NCI-H1092 treated with DMSO at 0.1 percent for 48 hours (cell line): Measurements from ENCODE around the gene WFIKKN1.

Experiments used
- DNase-seq: peaks from one replicate; lab custom pipeline; 2025; lab: John Stamatoyannopoulos, UW

The WFIKKN1 gene

GRCh38 chr16:637081-638018, 6.6 kb downstream of the WFIKKN1 start:
- no peak for DNase-seq

DNA sequence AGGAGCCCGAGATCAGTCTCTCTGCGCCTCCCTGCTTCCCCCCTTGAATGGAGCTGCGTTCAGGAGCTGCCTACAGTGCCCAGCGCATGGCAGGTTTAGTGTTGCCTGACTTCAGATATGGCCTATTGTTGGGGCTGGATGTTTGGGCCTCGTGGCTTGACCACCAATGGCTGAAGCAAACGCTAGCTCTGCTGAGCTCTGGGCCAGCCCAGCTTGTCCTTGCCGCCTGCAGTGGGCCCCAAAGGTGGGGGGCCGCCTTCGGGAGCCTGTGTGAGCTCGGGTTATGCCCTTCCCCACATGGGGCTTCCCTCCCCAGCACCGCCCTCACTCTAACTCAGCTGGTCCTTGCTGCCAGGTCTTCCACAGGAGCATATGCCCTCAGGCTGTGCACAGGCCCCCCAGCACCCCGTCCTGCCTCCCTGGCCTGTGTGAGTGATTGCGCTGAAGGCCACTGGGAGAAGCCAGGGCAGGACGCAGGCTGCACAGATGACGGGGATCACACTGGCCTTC, 7.3 kb downstream of the WFIKKN1 start:
- DNase-seq, result no peak

- no peak for DNase-seq
These were observed 8.1 kb downstream of the WFIKKN1 start for GRCh38 chr16:638836-639235.

DNA sequence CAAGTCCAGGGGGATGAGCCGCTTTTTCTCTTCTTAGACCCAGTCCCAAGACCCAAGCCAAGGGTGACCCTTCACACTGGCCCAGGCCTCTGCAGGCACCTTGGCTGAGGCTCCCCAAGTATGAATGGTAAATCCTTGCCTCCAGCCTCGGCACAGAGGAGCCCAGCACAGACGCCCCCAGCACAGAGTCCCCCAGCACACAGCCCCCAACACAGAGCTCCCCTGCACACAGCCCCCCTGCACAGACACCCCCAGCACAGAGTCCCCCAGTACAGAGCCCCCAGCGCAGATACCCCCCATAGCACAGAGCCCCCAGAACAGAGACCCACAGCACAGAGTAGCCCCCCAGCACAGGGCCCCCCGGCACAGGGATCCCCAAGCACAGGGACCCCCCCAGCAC, 9.8 kb downstream of the WFIKKN1 start:
- no peak for DNase-seq

DNA sequence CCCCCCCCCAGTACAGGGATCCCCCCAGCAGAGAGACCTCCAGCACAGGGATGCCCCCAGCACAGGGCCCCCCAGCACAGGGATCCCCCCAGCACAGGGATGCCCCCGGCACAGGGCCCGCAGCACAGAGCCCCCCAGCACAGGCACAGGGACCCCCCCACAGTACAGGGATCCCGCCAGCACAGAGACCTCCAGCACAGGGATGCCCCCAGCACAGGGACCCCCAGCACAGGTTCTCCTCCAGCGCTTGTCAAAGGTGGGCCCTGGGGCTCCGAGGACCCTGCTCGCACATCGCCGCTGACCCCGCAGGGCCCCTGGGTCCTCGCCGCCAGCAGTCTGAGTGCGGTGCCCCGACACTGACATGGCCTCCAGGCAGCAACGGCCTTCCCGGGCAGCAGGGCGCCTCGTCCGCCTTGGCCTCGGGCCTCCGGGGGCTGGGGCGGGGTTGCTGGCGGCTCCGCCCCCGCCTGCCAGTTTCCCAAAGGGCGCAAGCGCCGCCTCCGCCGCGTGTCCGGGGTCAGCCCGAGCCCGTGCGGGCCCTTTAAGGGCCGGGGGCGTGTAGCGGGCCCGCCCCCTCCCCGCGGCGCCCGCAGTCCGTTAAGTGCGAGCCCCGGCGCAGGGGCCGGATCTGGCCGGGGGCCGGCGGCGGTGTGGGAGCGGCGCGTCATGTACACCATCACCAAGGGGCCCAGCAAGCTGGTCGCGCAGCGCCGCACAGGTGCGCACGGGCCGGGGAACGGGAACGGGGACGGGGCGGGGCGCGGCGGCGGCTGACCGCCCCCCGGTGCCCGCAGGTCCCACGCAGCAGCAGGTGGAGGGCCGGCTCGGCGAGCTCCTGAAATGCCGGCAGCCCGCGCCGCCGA, 10.8 kb downstream of the WFIKKN1 start, which contains the start of gene MCRIP2:
Gene MCRIP2, plus strand, starts transcription at position 503 of the 863 bp plus-strand sequence. Its CDS starts 164 bp downstream, at position 667.
- DNase-seq, result peak; percentile 26

DNA sequence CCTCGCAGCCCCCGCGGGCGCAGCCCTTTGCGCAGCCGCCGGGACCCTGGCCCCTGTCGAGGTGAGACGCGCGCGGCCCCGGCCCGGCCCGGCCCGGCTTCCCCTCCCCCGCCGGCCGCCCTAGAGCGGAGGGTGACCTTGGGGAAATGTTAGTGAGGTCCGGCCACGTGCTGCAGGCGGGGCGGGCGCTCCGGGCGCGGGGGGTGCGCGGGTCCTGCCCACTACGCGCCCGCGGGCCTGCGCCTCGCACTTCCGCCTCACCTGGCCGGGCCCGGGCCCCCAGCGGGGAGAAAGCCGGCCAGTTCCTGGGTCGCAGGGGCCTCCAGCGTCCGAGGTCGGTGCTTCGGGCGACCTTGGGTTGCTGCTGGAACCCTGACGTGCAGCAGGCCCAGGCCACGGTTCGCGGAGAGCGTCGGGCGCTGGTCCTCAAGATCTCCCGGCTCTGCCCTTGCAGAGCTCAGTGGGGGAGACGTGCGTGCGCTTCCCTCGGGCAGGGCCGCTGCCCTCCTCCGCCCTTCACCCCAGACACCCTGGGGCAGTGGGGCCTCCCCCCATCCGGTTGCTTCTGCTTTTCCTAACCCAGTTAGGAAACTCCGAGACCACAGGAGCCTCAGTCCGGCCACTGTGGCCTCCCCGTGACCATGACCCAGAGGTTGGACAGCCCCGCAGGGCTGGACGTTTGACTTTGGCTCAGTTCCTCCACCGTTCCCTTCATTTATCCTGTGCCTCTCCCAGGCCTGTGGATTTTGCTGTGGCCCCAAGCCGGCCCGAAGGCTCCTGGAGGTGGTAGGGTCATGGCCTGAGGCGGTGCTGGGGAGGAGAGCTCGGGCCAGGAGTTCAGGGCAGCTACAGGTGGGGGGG, 11.6 kb downstream of the WFIKKN1 start:
- no peak for DNase-seq

DNA sequence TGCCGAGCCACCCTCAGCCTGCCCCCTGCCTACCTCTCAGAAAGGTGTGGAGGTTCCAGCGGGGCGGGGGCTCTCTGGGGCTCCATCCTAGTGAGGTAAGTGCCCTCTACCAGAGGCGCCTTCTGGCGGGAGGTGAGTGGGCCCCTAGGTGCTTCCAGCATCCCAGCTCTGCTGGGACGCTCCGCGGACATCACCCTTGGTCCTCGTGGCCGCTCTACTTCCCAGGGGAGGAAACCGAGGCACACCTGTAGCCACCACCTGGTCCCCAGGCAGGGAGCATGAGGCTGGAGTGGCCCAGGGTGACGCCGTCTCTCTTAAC, 12.2 kb downstream of the WFIKKN1 start:
- DNase-seq, result no peak

DNA sequence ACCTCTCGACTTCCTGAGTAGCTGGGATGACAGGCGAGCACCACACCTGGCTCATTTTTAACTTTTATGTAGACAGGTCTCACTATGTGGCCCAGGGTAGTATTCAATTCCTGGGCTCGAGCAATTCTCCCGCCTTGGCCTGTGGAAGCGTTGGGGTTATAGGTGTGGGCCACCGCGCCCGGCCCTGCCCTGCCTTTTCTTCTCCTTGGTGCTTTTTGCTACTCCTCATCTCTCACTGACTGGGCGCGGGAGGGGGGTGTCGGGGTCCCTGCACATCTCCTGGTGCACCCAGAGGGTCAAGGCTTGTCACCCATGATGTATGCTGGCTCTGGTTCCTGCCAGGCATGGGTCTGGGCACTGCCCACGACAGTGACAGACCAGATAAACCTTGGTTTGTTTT, 13.8 kb downstream of the WFIKKN1 start:
- no peak for DNase-seq

DNA sequence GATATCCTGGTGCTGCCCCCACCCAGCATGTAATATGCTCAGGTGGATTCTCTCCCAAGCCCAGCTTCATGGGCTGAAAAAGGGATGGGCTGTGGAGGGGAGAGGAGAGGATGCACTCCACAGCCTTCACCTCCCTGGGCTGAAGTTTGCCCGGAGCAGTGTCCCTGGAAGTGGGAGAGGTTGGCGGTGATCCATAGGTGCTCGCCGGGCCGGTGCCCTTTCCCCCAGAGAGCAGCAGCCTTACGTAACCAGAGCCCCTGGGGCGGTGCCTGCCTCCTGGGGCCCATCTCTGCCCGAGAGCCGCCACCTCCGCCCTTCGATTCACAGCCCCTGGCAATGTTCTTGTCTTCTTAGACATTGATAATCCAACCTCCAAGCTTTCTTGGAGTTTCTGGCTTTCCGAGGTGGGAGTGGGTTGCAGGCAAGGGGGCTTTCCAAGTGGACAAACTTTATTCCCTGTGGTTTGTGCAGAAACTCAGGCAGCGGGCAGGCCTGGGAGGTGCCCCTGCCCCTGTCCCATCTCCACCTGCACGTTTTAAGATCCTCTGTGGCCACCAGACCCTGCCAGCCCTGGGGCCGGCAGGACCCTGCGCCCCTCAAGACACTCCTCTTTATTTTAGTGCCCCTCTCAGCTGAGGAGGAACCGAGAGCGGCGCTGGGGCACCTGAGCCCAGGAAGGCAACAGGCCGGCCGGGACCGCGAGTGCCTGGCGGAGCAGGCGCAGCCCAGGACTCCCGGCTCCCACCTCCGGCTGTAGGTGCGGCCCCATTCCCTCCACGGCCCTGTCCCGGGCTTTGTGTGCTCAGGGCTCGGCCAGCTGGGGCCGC, 15.3 kb downstream of the WFIKKN1 start:
- DNase-seq, result no peak

DNA sequence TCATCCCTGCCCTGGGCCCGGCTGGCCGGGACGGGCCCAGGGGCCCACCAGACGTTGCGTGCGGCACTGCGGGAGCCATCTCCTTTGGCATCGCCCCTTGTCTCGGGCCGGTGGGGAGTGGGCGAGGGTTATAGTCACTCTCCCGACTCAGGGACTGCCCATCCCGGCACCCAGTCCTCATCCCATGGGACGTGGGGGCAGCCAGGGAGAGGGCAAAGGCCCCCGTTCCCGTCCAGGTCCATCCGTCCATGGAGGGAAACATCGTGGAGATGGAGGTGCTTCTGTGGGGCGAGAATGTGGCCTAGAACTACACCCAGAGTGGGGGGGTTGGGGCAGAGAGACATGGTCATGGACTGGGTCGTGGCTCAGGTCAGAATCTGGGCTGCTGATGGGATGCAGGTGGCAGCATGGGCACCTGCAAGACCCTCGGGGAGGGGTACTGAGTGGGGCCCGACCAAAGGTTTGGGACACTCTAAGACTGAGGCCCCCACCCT, 15.9 kb downstream of the WFIKKN1 start:
- DNase-seq, result no peak

DNA sequence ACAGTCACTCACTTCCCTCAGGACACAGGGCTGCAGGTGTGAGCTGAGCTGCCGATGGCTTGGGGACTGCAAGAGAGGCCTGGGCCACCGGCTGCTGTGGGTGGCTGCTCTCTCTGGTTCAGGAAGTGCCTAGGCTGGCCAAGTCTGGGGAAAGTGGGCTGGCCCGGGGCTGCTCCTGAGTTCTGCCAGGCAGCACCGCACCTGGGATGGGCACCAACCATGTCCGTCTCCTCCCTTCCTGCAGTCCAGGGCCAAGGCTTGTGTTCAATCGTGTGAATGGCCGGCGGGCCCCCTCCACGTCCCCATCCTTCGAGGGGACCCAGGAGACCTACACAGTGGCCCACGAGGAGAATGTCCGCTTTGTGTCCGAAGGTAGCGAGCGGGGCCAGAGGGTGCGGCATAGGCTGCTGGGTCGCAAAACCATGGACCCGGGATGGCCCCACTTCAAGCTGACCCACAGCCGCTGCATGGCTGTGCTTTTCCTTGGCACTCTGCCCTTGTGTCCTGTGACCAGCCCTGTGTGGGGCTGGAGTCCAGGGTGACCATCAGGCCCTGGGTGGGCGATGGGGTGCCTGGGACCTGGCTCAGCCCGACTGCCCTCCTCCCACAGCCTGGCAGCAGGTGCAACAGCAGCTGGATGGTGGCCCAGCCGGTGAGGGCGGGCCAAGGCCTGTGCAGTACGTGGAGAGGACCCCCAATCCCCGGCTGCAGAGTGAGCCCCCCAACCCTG, 16.6 kb downstream of the WFIKKN1 start:
- no peak for DNase-seq

DNA sequence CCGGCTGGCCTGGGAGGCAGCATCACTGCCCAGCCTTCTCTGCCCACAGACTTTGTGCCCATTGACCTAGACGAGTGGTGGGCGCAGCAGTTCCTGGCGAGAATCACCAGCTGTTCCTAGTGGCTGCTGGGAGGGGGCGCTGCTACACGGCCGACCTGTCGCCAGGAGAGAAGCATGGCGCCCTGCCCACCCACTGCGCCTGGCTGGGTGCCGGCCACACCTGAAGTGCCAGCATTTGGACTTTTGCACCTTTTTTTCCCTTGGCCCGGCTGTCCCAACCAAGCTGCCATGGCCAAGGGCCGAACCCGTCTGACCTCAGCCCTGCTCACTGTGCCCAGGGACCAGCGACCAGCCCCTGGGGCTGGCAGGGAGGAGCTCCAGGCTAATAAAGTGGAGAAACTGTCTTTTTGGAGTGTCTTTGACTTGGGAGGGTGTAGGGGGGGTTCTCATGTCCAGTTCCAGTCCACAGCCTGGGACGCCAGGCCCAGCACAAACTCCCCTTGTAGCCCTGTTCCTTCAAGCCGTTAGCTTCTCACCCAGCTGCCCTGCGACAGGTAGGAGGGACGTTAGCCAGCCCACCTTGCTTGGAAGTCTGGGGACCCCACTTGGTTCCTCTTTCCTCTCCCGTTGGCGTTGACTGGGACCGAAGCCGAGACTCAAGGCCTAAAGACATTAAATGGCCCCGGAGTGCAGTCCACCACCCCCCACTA, 17.4 kb downstream of the WFIKKN1 start:
- DNase-seq, result peak; percentile 29

DNA sequence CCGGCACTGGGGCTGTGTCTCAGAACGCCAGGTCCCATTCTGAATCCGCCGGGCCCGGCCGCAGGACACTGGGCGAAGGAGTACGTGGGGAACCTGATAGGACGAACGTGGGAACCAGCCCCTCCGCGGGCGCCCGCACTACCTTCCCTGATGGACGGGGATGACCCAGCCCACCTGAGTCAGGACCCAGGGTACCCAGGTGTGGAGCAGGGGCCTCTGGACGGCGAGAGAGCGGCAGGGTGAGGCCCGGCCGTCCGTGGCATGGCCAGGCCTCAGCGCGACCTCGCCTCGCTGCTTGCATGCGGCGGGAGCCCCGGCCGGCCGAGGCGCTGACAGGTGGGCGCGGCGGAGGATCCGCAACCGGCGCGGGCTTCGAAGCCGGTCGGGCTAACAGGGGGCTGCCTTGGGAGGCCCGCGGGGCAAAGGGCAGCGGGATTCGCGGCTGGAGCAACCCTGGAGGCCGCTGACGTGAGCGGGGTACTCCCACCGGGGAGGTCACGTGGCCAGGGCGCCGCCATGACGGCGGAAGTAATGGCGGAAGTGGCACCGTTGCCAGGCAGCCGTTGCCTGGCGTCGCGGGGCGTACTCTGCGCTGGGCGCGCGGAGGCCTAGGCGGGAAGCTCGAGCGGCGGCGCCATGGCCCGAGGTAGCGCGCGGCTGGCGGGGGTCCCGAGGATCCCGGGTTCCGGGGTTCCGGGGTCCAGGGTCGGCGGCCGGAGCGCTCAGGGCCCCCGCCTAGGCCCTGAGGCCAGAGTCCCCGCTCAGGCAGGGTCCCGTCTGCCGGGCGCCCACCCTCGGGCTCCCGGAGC, 18.2 kb downstream of the WFIKKN1 start, which contains the start of gene WDR90:
Gene WDR90, plus strand, starts transcription at position 585 of the 809 bp plus-strand sequence. Its CDS starts 52 bp downstream, at position 637.
- DNase-seq, result peak; percentile 82

DNA sequence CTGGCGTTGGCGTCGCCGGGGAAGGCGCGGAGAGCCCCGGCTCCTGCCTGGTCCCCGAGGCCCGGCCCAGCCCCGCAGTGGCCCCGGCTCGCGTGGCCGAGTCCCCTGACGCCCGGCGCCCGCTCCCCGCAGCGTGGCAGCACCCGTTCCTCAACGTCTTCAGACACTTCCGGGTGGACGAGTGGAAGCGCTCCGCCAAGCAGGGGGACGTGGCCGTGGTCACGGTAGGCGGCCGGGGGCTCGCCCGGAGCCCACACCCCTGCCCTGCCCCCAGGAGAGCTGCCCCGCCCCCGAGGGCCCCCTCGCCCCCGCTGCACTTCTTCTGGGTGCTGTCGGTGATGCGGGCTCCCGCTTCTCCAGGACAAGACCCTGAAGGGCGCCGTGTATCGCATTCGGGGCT, 18.8 kb downstream of the WFIKKN1 start:
- DNase-seq, result no peak

DNA sequence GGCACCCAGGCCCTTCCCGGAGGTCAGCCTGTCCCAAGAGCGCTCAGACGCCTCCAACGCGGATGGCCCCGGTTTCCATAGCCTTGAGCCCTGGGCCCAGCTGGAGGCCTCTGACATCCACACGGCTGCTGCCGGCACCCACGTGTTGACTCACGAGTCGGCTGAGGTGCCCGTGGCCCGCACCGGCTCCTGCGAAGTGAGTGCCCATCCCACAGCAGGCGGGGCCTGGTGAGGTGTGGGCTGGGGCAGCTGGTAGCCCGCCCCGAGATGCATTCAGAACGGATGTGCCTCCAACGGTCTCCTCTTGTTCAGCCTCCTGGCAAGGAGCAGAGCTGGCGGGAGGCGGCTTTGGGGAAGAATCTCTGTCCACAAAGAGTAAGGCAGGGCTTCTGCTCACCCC, 21.1 kb downstream of the WFIKKN1 start:
- DNase-seq, result no peak

GRCh38 chr16:652454-653305, 21.9 kb downstream of the WFIKKN1 start:
- DNase-seq, result no peak

DNA sequence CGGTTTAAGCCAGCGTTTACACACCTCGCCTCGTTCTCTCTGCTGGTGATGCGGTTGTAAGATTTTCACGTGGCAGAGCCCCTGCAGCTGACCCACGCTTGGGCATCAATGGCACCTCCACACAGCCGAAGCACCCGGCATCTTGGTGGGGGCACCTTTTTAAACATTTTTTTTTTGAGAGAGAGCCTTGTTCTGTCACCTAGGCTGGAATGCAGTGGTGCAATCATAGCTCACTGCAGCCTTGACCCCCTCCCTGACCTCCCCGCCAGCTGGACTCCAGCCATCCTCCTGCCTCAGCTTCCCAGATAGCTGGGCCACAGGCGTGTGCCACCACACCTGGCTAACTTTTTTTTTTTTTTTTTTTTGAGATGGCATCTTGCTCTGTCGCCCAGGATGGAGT, 23.2 kb downstream of the WFIKKN1 start:
- no peak for DNase-seq
